Stimulated activated CD8-positive, alpha-beta memory T cell treated with anti-CD3 and anti-CD28 coated beads, Interleukin-12 subunit alpha, Interleukin-12 subunit beta, amount 100 ng/mL, for 4 hours (primary cell): Measurements from ENCODE around the gene SYT3.

Source experiments
- DNase-seq: peaks from one replicate; pipeline ENCODE4 v3.0.0-alpha.2; 2020; ENCODE audit warnings: low read depth

Gene SYT3

DNA sequence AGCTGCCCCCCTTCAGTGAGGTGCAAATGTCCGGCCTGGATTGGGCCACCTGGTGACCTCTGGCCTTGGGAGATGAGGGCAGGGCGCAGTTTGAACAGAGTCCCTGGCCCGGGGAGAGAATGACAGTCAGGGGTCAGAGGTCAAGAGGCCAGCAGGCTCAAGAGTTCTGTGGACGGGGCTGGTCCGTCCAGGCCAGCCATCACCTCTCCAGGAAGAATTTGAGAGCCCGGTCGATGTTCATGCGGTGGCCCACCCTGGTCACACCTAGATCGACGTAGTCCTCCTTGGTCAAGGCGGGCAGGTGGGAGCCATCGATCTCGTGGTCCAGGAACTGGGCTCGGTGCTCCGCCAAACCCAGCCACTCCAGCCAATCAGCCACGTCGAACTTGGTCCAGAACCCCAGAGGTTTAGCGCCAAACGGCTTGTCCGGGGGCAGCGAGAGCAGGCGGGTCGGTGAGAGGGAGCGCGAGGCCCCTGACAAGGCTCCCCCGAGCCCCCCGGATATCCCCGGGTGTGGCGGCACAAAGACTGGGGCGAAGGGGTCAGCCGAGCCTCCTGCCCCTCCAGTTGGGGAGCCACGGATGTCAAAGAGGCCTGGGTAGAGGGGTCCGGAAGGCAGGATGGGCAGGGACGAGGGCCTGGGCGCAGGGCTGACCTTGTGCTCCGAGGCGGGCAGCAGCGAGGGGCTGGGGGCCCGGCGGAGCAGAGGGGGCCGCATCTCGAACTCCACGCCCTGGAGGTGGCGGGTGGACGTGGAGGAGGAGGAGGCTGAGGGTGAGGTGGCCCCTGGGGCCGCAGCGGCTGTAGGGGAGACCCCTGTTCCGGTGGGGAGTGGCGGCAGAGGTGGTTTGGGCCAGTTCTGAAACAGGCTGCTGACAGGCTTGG, 22.3 kb upstream of the SYT3 start:
- DNase-seq: no peak

DNA sequence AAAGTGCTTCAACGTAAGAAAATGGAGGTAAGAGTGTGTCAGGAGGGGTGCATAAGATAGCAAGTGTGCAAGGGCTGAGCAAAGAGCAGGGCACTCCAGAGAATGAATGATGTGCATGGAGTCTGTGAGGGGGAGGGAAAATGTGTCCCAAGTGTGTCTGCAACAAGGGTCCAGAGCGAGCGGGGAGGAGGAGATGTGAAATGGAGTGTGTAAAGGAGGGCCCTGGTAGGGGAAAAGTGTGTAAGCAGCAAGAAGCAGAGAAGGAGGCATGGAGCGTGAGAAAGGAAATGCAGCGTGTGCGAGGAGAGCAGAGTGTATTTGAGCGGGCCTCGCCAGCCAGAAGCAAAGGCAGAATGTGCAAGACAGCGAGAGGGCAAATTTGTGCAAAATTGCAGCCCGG, 21.3 kb upstream of the SYT3 start:
- no peak for DNase-seq

DNA sequence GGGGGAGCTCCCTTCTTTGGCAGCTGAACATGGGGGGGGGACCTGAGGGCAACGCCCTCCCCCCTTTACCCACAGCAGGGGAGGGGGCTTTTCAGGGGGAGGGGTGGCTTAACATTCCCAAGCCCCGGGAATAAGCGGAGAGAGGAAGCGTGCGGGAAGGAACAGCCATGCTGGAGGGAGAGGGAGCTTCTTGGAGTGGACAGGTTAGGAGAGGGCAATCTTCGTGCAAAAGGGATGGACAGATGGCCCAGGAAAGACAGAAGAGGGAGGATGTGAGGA, 20.3 kb upstream of the SYT3 start:
- no peak for DNase-seq

DNA sequence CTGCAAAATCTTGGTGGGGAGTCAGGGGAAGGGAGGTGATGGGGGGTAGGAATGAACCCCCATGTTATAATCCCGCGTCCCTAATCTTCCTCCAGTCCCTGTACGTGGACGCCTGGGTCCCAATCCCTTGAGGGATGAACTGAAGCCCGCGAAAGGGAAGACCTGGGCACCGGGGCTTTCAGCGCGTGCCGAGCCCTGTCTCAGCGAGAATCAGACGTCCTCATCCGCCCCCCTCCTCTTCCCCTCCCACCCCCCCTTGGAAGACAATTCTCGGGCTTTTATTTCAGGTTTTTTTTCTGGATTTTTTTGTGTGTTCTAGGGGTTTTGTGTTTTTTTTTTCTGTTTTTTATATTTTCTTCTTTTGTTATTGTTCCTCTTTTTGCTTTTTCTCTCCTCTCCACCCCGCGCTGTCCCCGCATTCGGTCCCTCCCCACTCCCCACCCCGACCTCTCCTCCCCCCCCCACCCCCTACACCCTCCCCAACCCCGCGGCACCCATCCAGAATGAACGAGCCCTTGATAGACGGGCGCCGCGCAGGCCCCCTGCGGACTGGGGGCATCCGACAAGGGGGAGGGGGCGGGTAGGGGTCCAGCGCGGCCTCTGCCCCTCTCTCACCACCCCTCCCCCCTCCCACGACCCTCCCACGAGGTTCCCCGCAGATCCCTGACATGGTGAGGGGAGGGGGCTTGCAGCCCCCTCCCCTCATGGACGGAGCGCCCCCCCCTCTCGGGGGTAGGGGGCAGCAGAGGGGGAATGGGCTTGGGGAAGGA, 19.8 kb upstream of the SYT3 start:
- no peak for DNase-seq

DNA sequence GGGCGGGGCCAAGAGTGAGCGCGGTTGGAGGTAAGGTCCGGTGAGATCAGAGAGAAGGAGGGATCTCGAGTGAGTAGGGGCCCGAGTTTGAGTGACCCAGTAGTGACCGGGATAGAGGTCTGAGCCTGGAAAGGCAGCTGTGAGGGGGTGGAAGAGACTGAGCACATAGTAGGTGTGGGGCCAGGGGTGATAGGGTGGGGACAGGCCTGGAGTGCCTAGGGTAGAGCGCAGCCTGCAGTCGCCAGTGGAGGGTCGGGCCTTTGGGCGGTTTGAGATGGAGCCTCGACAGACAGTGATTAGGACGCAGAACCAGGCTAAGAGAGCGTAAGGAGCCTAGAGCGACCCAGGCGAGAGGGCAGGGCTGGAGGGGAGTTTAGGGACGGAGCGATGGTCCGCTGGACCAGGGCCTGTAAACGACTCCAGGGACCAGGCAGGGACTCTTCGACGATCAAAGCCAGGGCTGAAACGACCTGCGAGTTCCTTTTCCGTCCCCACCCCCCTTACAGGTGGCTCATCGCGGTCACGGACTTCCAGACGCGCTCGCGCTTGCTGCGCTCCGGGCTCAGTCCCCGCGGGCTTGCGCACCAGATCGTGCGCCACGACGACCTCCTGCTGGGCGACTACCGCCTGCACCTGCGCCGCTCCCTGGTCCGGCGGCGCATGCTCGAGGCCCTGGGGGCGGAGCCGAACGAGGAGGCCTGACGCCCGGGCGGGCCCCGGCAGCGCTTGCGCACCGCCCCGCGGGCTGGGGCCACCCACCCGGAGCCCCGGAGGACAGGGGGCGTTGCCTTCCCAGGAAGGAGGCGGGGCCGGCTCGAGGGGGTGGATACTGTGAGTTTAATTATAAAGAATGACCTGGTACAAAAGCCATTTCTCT, 19.0 kb upstream of the SYT3 start:
- DNase-seq: peak; percentile 41

DNA sequence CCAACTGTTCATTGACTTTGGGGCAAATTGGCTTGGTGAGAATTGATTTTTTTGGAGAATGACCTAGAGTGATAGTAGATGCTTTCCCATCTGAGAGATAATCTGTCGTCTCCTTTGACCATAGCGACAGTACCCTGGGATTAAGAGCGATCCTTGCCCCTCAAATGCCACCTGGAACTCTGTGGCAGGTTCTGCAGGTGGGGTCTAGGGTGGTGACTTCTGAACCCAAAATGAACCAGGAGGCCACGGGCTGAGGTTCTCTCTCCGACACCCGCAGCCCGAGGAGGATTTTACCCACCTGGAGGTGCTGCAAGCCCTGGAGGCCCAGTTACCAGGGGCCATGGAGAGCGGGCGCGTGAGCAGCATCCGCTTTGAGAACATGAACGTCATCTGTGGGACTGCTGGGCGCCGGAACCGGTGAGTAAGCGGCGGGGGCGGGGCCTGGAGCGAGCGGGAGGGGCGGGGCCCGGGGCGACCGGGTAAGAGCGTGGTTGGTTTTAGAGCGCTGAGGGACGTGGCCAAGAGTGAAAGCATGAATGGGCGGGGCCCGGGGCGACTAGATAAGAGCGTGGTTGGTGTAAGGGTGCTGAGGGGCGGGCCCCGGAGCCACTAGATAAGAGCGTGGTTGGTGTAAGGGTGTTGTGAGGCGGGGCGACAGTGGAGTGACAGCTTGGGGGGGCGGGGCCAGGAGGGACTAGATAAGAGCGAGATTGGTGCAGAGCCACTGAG, 18.2 kb upstream of the SYT3 start:
- peak; percentile 70 for DNase-seq

DNA sequence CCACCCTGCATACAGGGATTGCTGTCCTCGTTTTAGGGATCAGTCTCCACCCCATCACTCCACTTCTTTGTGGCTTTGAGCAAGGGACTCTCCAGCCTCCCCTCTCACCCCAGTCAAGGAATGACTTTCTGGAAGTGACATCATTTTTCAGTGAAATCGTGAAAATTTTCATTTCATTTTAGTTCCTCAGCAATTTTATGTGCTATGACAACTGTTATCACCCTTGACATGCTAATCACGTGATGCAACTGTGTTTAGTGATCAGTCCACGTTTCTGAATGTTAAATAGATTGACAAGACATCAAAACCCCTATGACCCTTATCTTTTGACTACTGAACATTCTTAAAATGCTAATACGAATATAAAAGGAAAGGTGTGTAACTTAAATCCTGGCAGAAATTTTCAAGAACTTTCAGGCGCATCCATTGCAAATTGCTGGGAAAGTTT, 17.6 kb upstream of the SYT3 start:
- DNase-seq: no peak

DNA sequence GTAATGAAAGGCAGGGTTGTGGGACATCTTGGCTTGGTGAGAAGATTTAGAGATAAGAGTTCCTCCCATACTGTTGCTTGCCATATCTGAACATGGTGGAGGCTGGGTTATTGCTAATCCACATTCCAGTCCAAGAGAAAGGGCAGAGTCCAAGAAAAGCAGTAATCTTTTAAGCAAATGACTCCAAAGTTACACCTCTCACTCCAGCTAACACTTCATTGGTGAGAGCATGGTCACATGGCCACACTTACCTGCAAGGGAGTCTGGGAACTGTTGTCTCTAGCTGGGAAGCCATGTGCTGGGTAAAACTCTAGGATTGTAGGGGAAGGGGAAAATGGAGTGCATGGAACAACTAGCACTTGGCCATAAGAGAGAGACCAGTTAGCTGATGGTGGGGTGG, 15.2 kb upstream of the SYT3 start:
- DNase-seq: no peak

DNA sequence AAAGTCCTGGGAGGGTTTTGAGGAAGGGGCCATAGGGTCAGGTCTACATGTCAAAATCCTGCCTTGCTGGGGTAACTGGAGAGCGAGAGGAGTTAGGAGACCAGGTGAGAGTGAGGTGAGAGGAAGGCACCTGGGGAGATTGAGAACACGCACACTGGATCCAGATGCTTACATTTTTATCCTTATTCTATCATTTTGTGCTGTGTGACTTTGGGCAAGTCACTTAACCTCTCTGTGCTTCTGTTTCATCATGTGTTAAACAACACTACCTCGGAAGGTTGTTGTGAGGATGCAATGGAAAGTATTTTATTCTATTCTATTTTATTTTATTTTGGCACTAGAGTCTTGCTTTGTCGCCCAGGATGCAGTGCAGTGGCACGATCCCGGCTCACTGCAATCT, 13.0 kb upstream of the SYT3 start:
- no peak for DNase-seq

DNA sequence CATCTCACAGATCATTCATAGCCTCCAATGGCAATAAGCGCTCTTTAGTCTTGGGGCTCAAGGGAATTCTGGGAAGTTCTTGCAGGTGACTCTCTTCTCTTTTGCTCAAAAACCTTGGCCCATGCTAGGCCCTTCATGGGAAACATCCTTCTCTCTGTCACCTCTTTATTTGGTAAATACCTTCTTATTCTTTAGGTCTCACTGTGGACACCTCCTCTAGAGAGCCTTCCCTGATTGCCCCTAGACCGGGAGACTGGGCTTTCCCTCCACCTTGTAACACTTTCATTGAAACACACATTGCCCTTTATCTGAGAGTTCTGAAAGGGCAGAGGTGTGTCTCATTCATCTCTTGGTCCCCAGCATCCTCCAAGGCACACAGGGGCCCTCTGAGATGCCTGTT, 11.5 kb upstream of the SYT3 start:
- DNase-seq: no peak

DNA sequence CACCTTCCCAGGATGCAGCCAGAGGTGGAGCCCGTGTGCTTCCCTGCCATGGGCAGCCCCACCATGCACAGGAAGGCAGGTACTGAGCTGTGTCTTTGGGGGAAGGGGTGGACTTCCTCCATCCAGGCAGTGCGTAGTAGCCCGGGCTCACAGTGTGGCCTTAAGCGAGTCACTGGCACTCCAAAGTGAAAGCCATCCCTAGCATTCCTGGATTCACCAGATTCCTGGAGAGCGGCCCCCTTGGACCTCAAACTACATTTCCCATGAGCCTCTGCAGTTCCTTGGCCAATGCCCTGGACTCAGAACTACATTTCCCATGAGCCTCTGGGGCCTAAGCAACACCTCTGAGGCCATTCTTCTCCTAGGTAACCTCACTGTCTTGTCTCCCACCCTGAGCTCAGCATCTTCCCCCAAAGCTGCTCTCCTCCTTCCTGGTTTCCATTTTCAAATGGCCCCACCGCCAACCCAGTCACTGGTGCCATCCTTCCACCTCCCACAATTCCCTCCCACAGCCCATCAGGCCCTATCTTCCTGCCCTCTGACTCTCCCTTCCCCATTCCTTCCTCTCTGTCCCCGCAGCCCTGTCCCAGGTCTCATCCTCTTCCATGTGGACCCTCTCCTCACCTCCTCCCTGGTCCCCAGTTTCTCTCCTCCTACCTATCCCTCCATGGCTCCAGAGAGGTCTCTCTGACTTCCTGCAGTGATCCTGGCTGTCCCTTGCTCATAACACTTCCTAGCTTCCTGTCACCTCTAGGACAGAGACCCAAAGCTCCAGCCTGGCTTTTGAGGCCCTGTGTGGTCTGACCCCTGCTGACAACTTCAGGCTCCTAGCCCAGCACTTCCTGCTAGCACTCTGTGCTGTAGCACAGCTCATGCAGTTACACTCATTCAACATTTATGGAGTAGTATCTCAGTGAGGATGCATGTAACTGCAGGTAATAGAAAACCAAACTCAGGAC, 10.0 kb upstream of the SYT3 start, which contains the start of gene C19orf81:
C19orf81 (plus strand) TSS at position 13 of the 959 bp plus-strand sequence; CDS start at position 13, 0 bp downstream.
- no peak for DNase-seq

DNA sequence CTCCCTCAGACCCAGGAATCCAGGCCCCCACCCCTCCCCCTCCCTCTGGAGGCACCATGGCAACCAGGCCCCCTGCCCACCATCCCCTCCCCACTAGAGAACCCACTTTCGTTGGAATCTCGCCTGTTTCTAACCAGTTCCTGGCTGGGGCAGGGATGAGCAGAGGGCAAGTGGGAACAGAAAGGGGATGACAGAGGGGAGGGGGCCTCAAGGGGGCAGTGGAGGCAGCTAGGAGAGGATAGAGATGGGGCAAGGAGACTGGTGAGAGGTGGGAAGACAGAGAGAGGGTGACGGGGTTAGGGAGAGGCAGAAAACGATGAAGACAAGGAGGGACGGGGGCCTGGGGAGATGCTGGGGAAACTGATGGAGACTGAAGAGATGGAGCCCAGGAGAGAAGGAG, 9.0 kb upstream of the SYT3 start:
- DNase-seq: no peak

DNA sequence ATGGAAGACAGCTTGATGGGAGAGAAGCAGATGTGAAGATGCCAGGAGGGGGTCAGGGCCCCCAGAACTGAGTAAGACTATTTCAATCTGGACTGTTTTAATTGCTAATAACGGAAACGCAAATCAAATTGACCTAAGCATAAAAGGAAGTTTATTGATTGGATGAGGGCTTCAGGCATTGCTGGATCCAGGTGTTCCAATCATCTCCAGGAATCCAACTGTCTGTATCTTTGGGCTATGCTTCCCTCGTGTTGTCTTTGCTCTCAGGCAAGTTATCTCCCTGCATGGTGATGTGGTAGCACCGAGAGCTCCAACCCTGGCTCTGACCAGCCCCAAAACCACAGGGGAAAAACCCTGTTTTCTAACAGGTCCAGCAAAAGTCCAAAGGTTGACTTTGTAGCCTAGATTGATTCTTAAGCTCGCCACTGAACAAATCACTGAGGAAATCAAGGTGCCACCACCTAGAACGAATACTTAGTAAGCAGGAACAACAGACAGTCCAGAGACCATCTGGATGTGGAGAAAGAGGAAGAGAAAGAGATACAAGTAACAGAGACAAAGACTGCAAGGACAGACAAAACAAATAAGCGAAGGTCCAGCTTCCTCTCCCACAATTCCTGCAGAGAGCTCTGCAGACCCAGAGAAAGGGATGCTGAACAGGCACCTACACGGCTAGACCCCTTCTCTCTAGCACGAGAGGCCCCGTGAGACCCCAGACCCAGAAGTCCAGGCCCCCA, 8.4 kb upstream of the SYT3 start:
- no peak for DNase-seq

DNA sequence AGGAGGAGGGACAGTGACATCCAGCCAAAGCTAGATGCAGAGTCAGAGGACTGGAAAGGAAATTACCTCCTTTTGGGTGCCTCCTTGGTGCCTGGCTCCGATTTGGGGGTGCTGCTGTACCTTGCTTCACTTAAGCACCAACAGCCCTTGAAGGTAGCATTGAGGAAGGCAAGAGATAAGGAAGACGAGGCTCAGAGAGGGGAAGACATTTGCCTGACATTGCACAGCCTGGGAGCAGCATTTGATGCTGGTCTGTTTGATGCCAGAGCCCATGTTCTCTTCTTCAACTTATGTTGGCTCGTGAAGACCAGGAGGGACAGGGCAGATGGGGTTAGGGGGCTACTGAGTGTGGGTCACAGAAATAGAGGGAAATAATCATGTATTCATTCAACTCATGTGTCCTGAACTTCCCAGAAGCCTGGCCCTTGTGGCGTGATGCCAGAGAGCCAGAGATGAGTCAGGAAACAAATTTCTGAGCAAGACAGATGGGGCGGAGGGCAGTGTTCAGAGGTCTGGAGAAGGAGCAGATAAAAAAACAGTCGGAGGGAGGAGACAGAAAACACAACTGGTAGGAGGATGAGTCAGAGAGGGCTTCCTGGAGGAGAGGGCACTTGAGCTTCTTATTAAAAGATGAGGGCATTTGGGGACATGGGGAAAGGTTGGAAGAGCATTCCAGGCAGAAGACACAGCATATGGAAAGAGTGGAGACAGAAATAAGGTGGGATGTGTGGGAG, 6.6 kb upstream of the SYT3 start:
- DNase-seq: no peak

DNA sequence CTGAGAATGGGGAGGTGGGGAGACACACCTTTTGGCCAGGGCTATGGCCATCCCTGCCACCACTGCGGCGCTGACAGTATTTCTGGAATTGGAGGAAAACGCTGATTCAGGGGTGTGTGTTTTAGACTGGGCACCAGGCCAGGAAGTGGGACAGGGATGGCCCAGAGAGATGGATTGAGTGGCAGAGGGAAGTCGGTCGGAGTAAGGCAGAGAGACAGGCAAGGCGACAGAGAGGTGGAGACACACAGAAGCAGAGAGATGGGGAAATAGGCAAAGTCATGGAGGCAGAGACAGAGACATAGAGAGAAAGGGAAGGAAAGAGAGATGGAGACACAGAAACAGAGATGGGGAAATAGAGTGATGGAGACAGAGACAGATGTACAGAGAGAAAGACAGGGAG, 5.4 kb upstream of the SYT3 start:
- DNase-seq: no peak

DNA sequence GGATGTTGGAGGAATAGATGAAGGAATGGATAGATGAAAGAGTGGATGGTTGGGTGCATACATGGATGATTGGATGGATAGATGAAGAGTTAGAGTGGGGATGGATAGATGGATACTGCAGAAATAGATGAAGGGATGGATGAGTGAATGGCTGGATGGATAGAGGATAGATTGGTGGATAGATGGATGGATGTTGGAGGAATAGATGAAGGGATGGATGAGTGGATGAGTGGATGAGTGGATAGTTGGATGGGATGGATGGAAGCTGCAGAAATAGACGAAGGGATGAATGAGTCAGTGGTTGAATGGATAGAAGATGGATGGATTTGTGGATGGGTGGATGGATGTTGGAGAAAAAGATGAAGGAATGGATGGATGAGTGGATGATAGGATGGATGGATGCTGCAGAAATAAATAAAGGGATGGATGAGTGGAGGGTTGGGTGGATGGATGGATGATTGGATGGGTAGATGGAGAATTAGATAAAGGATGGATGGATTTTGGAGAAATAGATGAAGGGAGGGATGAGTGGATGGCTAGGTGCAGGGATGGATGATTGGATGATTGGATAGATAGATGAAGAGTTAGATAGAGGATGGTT, 4.7 kb upstream of the SYT3 start:
- DNase-seq: no peak

DNA sequence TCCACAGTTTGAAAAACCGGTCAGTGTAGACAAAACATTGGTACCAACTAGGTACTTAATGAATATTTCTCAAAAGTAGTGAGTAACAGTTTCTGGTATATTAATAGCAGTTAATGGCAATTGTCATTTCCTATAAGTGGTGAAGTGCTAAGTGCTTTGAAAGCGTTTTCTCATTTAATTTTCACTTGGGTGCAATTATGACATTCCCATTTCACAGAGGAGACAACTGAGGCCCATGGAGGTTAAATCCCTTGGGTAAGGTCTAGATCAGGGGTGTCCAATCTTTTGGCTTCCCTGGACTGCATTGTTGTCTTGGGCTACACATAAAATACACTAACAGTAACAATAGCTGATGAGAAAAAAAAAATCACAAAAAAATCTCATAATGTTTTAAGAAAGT, 687 bp upstream of the SYT3 start:
- no peak for DNase-seq

DNA sequence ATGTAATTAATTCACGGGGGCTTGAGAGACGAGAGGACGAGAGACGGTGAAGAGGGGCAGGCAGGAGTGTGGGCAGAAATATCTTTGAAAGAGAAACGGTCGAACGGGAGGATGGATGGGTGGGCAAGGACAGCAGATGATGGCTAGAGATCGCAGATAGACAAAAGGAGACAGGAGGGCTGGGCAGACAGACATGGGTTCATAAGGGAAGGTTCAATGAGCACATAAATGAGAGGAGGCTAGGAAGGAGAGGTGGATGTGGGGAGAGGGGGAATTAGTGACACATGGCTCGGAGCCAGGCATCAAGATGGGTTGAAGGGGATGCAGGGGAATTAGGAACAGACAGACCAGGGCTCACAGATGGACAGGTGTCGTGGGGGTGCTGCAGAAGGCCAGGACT, 1.1 kb downstream of the SYT3 start:
- DNase-seq: no peak
